ENCODE results near the gene HABP4. TPM values are rescaled to one million over a fixed set of nuclear protein-coding genes. Genes with fewer than 3 reads are reported as not detected.

HABP4 gene
- total RNA-seq, 4 donors from 2014 or later: 15.1 to 32.8 (median 26.2) TPM

- TF ChIP-seq CTCF (IDR thresholded peaks at IDR 0.05; ENCODE audit: low read depth): no peak
These were observed 13.4 kb upstream of the HABP4 start for GRCh38 chr9:96436456-96437126.

- TF ChIP-seq CTCF (IDR thresholded peaks at IDR 0.05; ENCODE audit: low read depth): no peak
These were observed 12.5 kb upstream of the HABP4 start for GRCh38 chr9:96437454-96437853.

- no peak for TF ChIP-seq CTCF (IDR thresholded peaks at IDR 0.05; ENCODE audit: low read depth)
These were observed 9.2 kb upstream of the HABP4 start for GRCh38 chr9:96440671-96441199.

- TF ChIP-seq CTCF (IDR thresholded peaks at IDR 0.05; ENCODE audit: low read depth): no peak
These were observed 8.0 kb upstream of the HABP4 start for GRCh38 chr9:96441798-96442445.

GRCh38 chr9:96442491-96442890 is 7.5 kb upstream of the HABP4 start:
- no peak for TF ChIP-seq CTCF (IDR thresholded peaks at IDR 0.05; ENCODE audit: low read depth)

- TF ChIP-seq CTCF (IDR thresholded peaks at IDR 0.05; ENCODE audit: low read depth): no peak
These were observed 2.6 kb upstream of the HABP4 start for GRCh38 chr9:96447406-96447805.

GRCh38 chr9:96448546-96449170 is 1.3 kb upstream of the HABP4 start:
- TF ChIP-seq CTCF (IDR thresholded peaks at IDR 0.05; ENCODE audit: low read depth): no peak
